Measurements from ENCODE around the gene GPR141.

- no peak for TF ChIP-seq POLR2A (IDR thresholded peaks at IDR 0.05; ENCODE audit: low read length)
- TF ChIP-seq GATA1 (IDR thresholded peaks at IDR 0.05; ENCODE audit: low read depth, low read length): no peak
These were observed 26.3 kb downstream of the GPR141 start for GRCh38 chr7:37709631-37710509.

Data from erythroblast (primary cell).